SH-SY5Y (cell line): Measurements from ENCODE around the gene NR2E1.

Source experiments
- GATA2 ChIP-seq: IDR thresholded peaks from 2 replicates; pipeline ENCODE4 v1.6.1; 2011; ENCODE audit warnings: mild to moderate bottlenecking, low read depth, low read length
- GATA3 ChIP-seq: IDR thresholded peaks from 2 replicates; pipeline ENCODE4 v1.6.1; 2011; ENCODE audit warnings: low read depth, mild to moderate bottlenecking, low read length, moderate library complexity

NR2E1 gene

DNA sequence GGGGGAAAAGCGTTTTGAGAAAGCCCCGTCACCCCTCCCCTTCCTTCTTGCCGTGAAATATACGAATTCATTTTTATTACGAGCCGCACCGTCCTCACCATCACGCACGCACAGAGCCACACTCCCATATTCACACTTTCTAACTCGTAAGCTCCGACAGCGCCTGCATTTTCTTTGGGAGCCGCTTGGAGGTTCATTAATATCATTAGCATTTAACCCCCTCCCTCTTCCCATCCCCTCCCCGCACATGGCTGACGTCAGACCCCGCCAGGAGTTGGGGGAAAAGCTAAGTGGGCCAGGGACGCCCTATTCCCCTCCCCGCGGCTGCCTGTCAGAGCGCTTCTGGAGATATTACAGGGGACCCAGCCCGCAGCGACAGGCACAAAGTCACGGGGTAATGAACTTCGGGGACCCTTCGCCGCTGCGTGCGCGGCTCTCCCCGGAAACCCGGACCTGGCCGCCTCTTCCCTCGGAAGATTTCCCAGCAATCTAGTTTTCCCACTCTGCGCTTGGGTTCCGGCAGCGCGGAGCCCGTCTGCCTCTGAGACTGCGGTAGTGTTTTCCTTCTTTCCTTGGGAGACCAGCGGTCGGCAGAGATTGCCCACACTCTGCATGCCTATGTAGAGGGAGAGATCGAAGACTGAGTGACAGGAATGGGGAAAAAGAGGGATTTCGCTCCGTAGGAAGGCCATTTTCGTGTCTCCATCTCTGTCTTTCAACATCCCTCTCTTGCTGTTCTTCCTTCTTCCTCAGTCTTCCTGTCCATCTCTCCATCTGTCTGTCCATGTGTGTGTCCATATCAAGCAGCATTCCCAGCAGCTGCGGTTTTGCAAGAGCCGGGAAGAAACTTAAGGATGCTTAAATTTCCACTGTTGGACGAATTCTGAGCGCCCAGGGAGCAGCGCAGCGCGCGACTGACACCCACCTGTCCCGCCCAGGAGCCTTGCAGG, at the start of gene NR2E1:
NR2E1 (plus strand) TSS at position 309 of the 950 bp plus-strand sequence. CDS start 744 bp downstream, outside the sequence.
- TF ChIP-seq GATA2: no peak
- TF ChIP-seq GATA3: no peak

DNA sequence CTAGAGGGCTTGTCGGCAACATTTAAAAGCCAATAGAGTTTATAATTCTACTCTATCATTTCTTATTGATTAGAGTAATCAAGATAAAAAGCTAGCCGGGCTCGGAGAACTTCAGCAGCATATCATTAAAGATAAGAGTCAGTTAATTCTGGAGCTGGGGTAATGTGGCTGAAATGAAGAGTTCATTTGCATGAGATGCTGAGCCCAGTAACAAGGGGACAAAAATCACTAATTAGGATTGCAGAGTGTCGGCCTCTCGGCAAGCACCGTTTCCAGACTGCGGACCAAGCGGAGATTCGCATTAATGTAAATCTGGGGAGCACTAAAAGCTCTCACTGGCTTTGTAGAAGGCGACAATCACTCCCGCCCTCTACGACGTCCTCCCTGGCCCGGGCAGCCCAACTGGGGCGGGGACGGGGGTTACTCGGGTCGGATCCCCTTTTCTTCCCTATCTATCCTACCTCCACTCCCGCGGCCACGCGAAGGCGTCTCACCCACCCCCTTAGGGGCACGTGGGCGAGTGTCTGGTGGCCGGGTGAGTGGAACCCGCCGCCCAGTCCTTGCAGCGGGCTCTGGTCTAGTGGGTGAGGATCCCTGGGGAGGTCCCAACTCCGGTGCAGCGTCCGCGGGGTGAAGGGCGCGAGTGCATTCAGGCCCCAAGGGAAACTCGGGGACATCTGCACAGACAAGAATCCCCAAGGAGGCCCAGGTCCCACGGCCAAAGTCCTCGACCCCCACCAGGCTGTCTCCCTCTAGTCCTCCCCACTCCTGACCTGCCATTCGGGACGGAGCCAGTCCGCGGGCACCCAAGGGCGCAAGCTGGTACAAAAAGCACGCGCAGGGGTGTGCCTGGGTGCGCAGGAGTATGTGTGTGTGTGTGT, 49.0 kb upstream of the NR2E1 start:
- no peak for TF ChIP-seq GATA3
- no peak for TF ChIP-seq GATA2

DNA sequence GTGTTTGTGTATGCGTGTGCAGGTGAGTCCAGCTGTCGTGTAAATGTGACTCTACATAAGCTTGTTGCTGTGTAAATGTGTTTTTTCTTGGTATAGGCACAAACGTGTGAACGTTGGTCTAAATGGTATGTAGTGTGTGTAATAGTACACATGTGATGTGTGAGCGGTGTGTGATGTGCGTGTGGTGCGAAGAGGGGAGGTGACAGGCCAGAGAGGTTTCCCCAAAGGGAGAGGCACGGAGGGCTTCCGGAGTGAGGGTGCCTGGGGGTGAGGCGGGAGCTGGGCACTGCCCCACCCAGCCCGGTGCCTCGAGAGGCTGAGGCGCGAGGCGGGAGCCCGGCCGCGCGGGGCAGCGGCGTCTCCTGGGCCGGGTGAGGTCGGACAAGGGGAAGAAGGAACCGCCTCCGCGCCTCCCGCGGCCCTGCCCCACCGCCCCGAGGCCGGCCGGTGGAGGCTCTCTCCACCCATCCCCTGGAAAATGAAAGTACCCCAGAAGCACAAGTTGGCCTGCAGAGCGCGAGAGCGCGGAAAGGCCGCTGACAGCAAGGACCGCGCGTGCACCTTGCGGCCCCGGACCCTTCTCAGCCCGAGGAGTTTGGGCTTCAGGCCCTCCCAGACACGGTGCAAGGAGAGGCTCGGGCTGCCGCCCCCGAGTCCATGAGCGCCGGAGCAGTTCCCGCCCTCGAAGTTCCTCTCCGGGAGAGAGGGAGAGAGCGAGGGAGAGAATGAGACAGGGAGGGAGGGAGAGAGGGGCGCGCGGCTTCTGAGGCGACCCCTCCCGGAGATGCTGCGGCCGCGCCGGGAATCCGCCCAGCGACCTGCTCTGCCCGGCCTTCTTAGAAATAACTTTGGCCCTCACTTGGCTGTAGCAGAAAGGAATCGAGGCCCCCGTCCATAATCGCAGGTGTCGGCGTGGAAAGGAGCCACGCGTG, 48.1 kb upstream of the NR2E1 start:
- TF ChIP-seq GATA2: no peak
- no peak for TF ChIP-seq GATA3

DNA sequence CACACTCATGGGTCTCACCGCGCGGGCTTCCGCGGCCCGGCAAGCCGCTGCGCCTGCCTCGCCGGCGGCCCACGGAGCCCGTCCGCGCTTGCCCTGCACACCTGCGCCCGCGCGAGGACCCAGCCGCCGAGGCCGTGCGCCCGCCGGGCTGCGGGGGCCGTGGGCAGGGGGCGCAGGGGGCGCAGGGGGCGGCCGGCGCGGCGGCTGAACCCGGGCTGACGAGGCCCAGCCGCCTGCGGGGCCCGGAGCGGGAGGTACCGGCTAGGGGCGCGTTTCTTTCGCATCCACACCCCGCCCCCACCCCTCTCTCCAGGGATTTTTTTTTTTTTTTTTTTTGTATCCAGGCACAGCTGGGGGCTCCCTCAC, 47.5 kb upstream of the NR2E1 start:
- TF ChIP-seq GATA2 (no peak), GATA3 (no peak)

DNA sequence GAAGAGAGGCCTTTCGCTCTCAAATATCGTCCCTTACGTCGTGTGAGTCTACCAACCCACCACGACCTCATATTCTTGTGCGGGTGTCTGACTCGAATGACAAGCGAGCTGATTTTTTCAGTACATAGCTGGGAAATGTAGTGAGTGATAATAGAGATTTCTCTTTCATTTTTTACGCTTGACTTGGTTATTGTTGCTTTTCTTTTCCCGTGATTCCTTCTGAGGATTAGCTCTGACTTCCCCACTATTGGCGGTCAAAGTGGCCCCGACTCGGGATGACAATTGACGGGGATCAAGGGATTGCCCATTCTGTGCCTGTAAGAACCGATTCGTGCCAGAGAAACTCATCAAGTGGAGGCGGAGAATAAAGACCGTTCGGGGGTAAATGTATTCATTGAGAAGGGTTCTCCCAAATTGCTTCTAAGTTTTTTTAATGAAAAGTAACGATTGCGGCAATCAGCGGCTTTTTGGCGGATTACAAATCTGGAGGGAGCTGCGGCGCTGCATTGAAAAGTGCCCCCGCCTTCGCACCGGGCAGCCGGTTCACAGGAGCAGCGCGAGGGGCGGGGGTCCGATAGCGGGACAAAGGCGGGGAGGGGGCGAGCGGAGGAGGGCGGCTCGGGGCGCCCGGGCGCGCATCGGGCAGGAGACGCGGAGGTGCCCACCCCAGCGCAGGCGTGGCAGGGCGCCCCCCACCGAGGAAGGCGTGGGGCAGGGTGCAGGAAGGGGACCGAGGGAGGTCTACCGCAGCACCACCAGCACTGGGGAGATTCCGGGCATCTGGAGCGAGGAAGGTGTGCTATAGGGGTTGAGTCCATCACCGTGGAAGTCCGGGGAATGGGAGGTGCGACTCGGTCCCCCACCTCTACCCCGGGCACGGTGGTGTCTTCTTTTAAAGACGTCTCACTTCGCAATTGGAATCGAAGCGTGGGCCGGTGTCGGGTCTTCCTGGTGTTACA, 46.7 kb upstream of the NR2E1 start:
- TF ChIP-seq GATA3: no peak
- TF ChIP-seq GATA2: no peak

DNA sequence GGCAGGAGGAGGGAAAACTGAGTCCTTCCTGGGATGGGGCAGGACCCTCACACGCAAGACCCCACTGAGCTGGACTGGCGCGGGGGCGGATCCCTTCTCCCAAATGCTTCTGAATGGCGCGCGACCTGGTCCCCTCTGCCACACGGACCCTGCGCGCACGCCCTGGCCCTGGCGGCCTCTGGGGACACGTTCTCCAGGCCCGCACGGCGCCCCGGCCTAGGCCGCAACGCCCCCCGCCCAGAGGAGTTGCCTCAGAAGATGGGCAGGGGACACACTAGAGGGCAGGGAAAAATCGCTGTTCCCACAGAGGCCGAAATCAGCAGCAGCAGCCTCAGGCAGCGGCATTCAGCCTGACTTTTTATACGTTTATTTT, 46.1 kb upstream of the NR2E1 start:
- TF ChIP-seq GATA3 (no peak), GATA2 (no peak)

DNA sequence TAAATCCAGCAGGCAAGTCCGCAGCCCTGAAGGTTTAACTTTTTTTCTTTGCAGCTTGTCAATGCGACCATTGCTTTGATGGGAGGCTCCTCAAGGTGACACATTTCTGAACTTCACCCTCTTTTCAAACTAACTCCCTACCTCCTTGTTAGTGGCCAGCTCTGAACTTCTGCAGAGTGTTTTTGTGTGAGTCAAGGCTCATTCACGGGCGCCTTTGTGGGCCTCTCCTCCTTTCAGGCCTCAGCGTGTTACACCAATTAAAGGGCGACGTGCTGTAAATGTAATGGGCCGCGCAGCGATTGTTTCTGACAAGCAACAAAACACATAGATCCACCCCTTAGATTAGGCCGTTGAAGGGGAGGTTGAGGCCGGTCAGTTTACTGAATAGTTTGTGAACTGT, 45.5 kb upstream of the NR2E1 start:
- TF ChIP-seq GATA2: no peak
- no peak for TF ChIP-seq GATA3

DNA sequence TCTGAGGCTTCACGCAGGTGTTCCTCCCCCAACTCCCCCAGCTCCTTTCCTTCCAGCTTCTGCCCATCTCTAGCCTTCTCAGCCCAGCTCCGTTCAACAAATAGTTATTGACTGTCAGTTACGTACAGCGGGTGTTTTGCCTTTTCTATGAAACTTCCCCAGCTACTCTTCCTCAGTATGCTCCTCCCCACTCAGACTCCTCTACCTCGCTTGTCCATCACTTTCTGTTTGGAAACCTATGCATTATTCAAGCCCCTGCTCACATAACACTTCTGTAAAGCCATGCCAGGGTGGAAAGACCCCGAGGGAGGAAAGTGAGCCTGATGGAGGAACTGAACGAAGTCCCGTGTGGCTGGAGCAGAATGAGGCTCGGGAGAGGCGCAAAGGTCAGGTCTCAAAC, 44.2 kb upstream of the NR2E1 start:
- TF ChIP-seq GATA3: no peak
- TF ChIP-seq GATA2: no peak

DNA sequence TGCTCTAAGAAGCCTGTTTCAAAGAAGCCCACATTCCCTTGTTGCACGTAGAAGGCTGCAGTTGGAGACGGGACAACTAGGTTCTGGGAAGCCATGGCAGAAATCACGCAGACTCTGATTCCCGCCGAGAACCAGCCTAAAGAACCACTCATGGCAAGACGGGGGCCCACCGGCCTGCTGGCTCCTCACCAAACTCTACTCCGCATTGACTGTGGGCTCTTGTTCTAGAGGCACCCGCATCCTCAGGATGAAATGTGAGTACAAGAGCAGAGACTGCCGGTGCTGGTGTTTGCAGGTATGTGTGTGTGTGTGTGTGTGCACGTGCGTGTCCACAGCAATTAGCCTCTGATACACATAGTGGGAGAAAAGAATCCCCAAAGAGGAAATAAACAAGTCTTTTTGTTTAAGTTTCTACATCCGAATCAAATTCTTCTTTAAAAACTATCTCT, 42.3 kb upstream of the NR2E1 start:
- TF ChIP-seq GATA3: no peak
- TF ChIP-seq GATA2: no peak

DNA sequence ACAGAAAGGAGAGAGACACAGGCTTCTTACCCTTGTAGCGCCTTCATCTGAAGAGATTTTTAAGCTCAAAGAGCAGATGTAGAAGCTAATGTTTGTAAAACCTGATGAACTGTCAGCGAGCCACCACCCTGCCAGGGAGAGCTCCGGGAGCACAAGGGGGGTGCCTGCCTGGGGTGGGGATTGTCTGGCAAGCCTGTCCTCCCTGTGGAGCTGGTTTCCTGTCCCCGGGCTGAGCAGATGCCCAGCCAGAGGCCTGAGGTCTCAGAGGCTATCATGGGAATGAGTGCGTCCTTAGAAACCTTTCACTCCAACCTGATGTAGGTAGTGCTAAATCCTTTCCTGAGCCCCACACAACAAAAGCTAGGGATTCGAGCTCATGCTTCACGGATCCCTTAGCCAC, 41.9 kb upstream of the NR2E1 start:
- TF ChIP-seq GATA3: no peak
- TF ChIP-seq GATA2: no peak

DNA sequence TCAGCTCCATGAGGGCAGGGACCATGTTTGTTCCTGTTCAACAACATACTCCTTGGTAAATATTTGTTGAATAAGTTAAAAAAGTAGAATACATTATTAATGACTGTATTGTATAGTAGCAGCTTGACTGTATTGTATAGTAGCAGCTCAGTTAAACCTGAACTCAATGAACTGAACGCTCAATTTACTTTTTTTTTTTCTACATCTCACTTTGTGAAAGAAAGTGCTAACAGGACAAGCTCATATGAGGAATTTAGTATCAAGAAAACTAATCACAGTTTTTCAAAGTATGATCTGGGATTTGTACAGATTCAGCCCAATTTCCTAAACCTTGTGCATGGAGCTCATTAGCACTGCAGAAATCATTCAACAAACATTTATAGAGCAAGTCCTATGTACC, 38.8 kb upstream of the NR2E1 start:
- TF ChIP-seq GATA2: no peak

DNA sequence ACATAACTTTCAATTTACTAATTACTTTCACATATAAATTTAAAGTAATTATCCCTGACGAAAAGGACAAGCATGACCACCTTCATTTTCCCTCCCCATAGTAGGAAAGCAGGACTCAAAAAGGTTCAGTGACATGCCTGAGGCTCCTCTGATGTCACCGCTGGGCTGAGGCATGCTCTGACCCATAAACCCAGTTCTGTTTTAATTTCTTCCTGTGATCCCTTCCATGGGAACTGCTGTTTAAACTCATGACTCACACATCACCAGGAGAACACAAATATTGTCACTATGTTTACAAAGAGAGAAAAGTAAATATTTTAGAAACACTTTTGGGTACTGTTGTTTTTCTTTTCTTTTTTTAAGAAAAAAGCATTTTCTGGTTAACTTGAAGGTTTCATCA, 38.0 kb upstream of the NR2E1 start:
- TF ChIP-seq GATA3 (no peak), GATA2 (no peak)

DNA sequence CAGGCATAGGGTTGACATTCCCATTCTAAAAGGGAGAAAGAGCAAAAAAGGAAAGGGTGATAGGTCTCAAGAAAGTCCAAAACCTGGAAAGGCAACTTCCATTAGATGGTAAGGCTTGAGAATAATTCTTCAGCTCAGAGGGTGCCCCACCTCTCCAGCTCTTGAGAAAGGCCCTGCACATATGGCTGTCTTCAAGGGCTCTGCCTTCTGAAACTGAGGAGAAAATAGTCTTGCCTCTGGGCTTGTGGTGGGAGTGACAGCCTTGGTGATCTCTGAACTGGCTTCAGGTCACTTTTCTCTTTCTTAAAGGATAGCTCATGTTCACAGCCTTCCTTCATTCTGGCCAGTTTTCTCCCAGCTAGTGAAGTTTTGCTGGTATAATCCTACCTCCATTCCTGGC, 35.6 kb upstream of the NR2E1 start:
- TF ChIP-seq GATA3 (no peak), GATA2 (no peak)
